Ishikawa (cell line): ENCODE data around the gene FAM171A1.

Experiments used
- CEBPB ChIP-seq: IDR thresholded peaks from 2 replicates; pipeline ENCODE4 v1.6.1; 2012
- EP300 ChIP-seq: IDR thresholded peaks from 2 replicates; pipeline ENCODE4 v1.6.1; 2012; ENCODE audit warnings: borderline replicate concordance
- MAX ChIP-seq: IDR thresholded peaks from 2 replicates; pipeline ENCODE4 v1.6.1; 2012
- RAD21 ChIP-seq: IDR thresholded peaks from 2 replicates; pipeline ENCODE4 v1.6.1; 2012; ENCODE audit warnings: low read depth
- REST ChIP-seq: IDR thresholded peaks from 2 replicates; pipeline ENCODE4 v1.6.1; 2012; ENCODE audit warnings: low read depth, mild to moderate bottlenecking
- TAF1 ChIP-seq: IDR thresholded peaks from 2 replicates; pipeline ENCODE4 v1.6.1; 2012; ENCODE audit warnings: low read depth, mild to moderate bottlenecking
- YY1 ChIP-seq: IDR thresholded peaks from 2 replicates; pipeline ENCODE4 v1.6.1; 2012; ENCODE audit warnings: low read depth
- ZBTB7A ChIP-seq: IDR thresholded peaks from 2 replicates; pipeline ENCODE4 v1.6.1; 2012; ENCODE audit warnings: low read depth

- no peak for TF ChIP-seq TAF1
- TF ChIP-seq MAX: no peak
- TF ChIP-seq CEBPB: no peak
- no peak for TF ChIP-seq EP300
- no peak for TF ChIP-seq REST
- no peak for TF ChIP-seq ZBTB7A
- TF ChIP-seq YY1: no peak
- no peak for TF ChIP-seq RAD21
Measured at GRCh38 chr10:15216700-15217099, 154.4 kb downstream of the FAM171A1 start.
